Heart right ventricle (tissue), 16 donors: Measurements from ENCODE around the gene ABCC12. TPM values are rescaled to one million over a fixed set of nuclear protein-coding genes. Genes with fewer than 3 reads are reported as not detected.

Source experiments
- ATAC-seq, 8 donors: fragments of 200-7000 bp; cut with Tn5 transposase; one replicate each; pipeline ENCODE4 v1.9.1; 2020; ENCODE audit warnings: mild to moderate bottlenecking in 8 of 8, moderate library complexity in 8 of 8, moderate number of reproducible peaks in 1 of 8
- DNase-seq, 2 donors: peaks; one replicate each; pipeline ENCODE4 v3.0.0-alpha.2; 2020
- H3K27ac ChIP-seq, 10 donors: fragments of 200-600 bp; sonication (generic) in 2 of 10; one replicate each; pipeline versions ENCODE4 v1.5.0 to v1.8.0; 2020 to 2022; ENCODE audit warnings: mild to moderate bottlenecking in 3 of 10
- H3K27me3 ChIP-seq, 7 donors: fragments of 200-600 bp; one replicate each; pipeline ENCODE4 v1.8.0; 2021 to 2022; ENCODE audit warnings: mild to moderate bottlenecking in 2 of 7
- H3K36me3 ChIP-seq, 9 donors: fragments of 200-600 bp; sonication (generic) in 1 of 9; one replicate each; pipeline versions ENCODE4 v1.5.0 to v1.8.0; 2020 to 2022; ENCODE audit warnings: mild to moderate bottlenecking in 2 of 9
- H3K4me1 ChIP-seq, 9 donors: fragments of 200-600 bp; sonication (generic) in 1 of 9; one replicate each; pipeline versions ENCODE4 v1.5.0 to v1.8.0; 2020 to 2022; ENCODE audit warnings: mild to moderate bottlenecking in 4 of 9
- H3K4me3 ChIP-seq, 10 donors: fragments of 200-600 bp; sonication (generic) in 2 of 10; one replicate each; pipeline versions ENCODE4 v1.5.0 to v1.8.0; 2020 to 2022; ENCODE audit warnings: mild to moderate bottlenecking in 7 of 10, moderate library complexity in 2 of 10
- H3K9me3 ChIP-seq, 11 donors: fragments of 200-600 bp in 10 of 11; sonication (generic) in 2 of 11; one replicate each; pipeline versions ENCODE4 v1.5.0 to v1.8.0; 2013 to 2022; ENCODE audit warnings: mild to moderate bottlenecking in 2 of 11, control low read depth in 1 of 11, moderate library complexity in 1 of 11
- CTCF ChIP-seq, 9 donors: fragments of 200-600 bp; sonication (generic) in 2 of 9; IDR thresholded peaks; one replicate each; pipeline versions ENCODE4 v1.5.0 to v1.8.0; 2021 to 2022; ENCODE audit warnings: antibody characterized with exemption in 9 of 9, mild to moderate bottlenecking in 5 of 9, moderate library complexity in 1 of 9
- WGBS, 2 donors: extraction: QIAGEN DNeasy Blood & Tissue Kit; methylation state at CpG; one replicate each; pipeline ENCODE4 v1.1.7; 2013; ENCODE audit warnings: inconsistent platforms in 1 of 2; 5-methylcytosine and 5-hydroxymethylcytosine counted together
- intact Hi-C, 10 donors: fragments of 100-400 bp; cut with DNase I; formaldehyde crosslinking; loops; one replicate each; pipeline versions ENCODE4 v1.11.1 to v1.14.2; 2022
- polyA plus RNA-seq, 2 donors: library from polyadenylated mRNA; stranded (reverse); fragments of 200-250 nt; gene quantifications; one replicate each; pipeline ENCODE4 v1.2.3, GENCODE V29; 2013
- total RNA-seq, 10 donors: library from RNA; stranded (reverse); fragmentation: NEBNext Ultra II Directional in 3 of 10; extraction: Animal tissue kit (Norgen Biotek cat#: 25700) in 3 of 10; gene quantifications; one replicate each; pipeline versions ENCODE4 v1.2.1 to v1.2.4, GENCODE V29; 2021 to 2023
- donor health status: Arrhythmogenic right ventricular cardiomyopathy.
- donor health status: ischemic (EF 13 %, LVEDD 7.1; RV severe dilation, severe dysfunction).
- donor health status: healthy with polysubstance abuse.
- donor health status: DM: no; HTN: yes; CAD: no.
- donor health status: DM: no; HTN: no; CAD: no.
- donor health status: ischemic (EF 25% LVEDD 6.9; RV normal size, moderate dysfunction).
- donor health status: ischemic (EF 25% LVEDD 5.7; RV mildly dilated, moderate dysfunction).
- donor health status: healthy.
- donor health status: DM: yes; HTN: yes; CAD: no.
- donor health status: Ischemic cardiomyopathy.
- donor health status: ischemic (EF 35%, LVEDD 5.7; RV mildly dilated, moderate dysfunction).
- donor health status: nonischemic (EF 11% LVEDD 7.7; RV severe dilation, severe dysfunction).
- donor health status: DM: yes; HTN: yes; CAD: no.
- donor health status: PGD.
- donor health status: ischemic (EF 29% LVEDD 5.4; RV normal size, mild dysfunction).
- donor health status: nonischemic (EF 23%, LVEDD 6.1; RV moderate dilation, normal function).

ABCC12 gene
- total and polyA plus RNA-seq, 12 donors, result 0.01 to 0.20 (median 0.07) TPM; not detected in 9

- peaks cover 4 to 25% (median 9%) of the 10 kb centered on the region in 9 donors for H3K4me1 ChIP-seq
- intact Hi-C loops, result loop anchor here in 6 of 10 donors (5.0 to 10.0 kb wide), 3 partner anchors 103 to 1121 kb away; partner anchors contain the start of gene NETO2 (in 4 of the 6)
- H3K27ac ChIP-seq, result no peak overlapping the region
- DNase-seq, result no peak
- no peaks in the 10 kb centered on the region for H3K9me3 ChIP-seq
- H3K27me3 ChIP-seq, result peaks cover 0 to 8% (median 0%) of the 10 kb centered on the region in 7 donors
- H3K36me3 ChIP-seq, result no peaks in the 10 kb centered on the region
- H3K4me3 ChIP-seq, result no peak overlapping the region
- ATAC-seq, result no peak
- WGBS, 2 donors, result 74 to 76% methylated on average over 4 of the region's 4 CpGs
- no peak for TF ChIP-seq CTCF (IDR thresholded peaks at IDR 0.05)
Observed at GRCh38 chr16:48158296-48158695, 2.5 kb upstream of the ABCC12 start.

GRCh38 chr16:48157794-48158193 is 2.0 kb upstream of the ABCC12 start:
- Histone ChIP-seq H3K36me3 (no peaks in the 10 kb centered on the region), H3K27me3 (peaks cover 0 to 8% (median 0%) of the 10 kb centered on the region in 7 donors), H3K4me3 (no peak overlapping the region), H3K4me1 (peaks cover 4 to 25% (median 10%) of the 10 kb centered on the region in 9 donors), H3K9me3 (no peaks in the 10 kb centered on the region), H3K27ac (peak overlapping the region in 6 of 10 donors; percentile 35 to 70 (median 56))
- no peak for ATAC-seq
- WGBS, 2 donors, result 80 to 93% methylated on average over 4 of the region's 4 CpGs
- TF ChIP-seq CTCF (IDR thresholded peaks at IDR 0.05), result no peak
- intact Hi-C loops, result loop anchor here in 8 of 10 donors (2.0 to 10.0 kb wide), 5 partner anchors 103 to 1120 kb away; partner anchors contain the start of gene NETO2 (in 7 of the 8)
- DNase-seq, result no peak

- DNase-seq (no peak), ATAC-seq (peak in 5 of 8 donors; percentile 43 to 58 (median 45))
- Histone ChIP-seq H3K4me3 (no peak overlapping the region), H3K4me1 (peaks cover 4 to 25% (median 10%) of the 10 kb centered on the region in 9 donors), H3K9me3 (no peaks in the 10 kb centered on the region), H3K27ac (peak overlapping the region in 6 of 10 donors; percentile 35 to 70 (median 56)), H3K36me3 (no peaks in the 10 kb centered on the region), H3K27me3 (peaks cover 0 to 8% (median 0%) of the 10 kb centered on the region in 7 donors)
- TF ChIP-seq CTCF (IDR thresholded peaks at IDR 0.05), result no peak
- 58 to 74% methylated on average over 11 of the region's 11 CpGs for WGBS, 2 donors
- intact Hi-C loops, result loop anchor here in 8 of 10 donors (2.0 to 10.0 kb wide), 5 partner anchors 103 to 1120 kb away; partner anchors contain the start of gene NETO2 (in 7 of the 8)
Observed at GRCh38 chr16:48157302-48157701, 1.5 kb upstream of the ABCC12 start.

GRCh38 chr16:48156790-48157209 is 1.0 kb upstream of the ABCC12 start:
- no peaks in the 10 kb centered on the region for H3K36me3 ChIP-seq
- peak overlapping the region in 7 of 10 donors; percentile 54 to 70 (median 62) for H3K27ac ChIP-seq
- ATAC-seq (peak; percentile 83 to 95 (median 92)), DNase-seq (peak; percentile 87 to 89)
- 8 to 12% methylated on average over 16 of the region's 16 CpGs for WGBS, 2 donors
- intact Hi-C loops, result loop anchor here in 8 of 10 donors (2.0 to 10.0 kb wide), 5 partner anchors 102 to 1119 kb away; partner anchors contain the start of gene NETO2 (in 7 of the 8)
- peak; percentile 94 to 99 (median 98) for TF ChIP-seq CTCF (IDR thresholded peaks at IDR 0.05)
- peaks cover 0 to 8% (median 0%) of the 10 kb centered on the region in 7 donors for H3K27me3 ChIP-seq
- H3K4me3 ChIP-seq, result peak overlapping the region in 5 of 10 donors; percentile 5 to 31 (median 21)
- H3K4me1 ChIP-seq, result peaks cover 4 to 25% (median 10%) of the 10 kb centered on the region in 9 donors
- H3K9me3 ChIP-seq, result no peaks in the 10 kb centered on the region
